HEK293 (cell line): Measurements from ENCODE around the gene KIF2C.
A peak's percentile ranks its signal among the peaks of the same experiment; 100 is the strongest.

ENCODE experiments used
- BCL11A ChIP-seq: fragments of 450-650 bp; formaldehyde crosslinking; IDR thresholded peaks from 2 replicates; pipeline ENCODE4 v1.5.1; 2016; ENCODE audit warnings: low read depth, missing biosample characterization, missing genetic modification characterization
- ELK4 ChIP-seq: IDR thresholded peaks from 2 replicates; pipeline ENCODE4 v1.6.1; 2011; ENCODE audit warnings: mild to moderate bottlenecking, low read depth, low read length, borderline replicate concordance
- GFI1B ChIP-seq: fragments of 450-650 bp; formaldehyde crosslinking; IDR thresholded peaks from 2 replicates; pipeline ENCODE4 v1.5.1; 2016; ENCODE audit warnings: missing biosample characterization, missing genetic modification characterization
- HOXA7 ChIP-seq: sonication (generic); formaldehyde crosslinking; IDR thresholded peaks from 2 replicates; pipeline ENCODE4 v1.8.1; 2022; ENCODE audit warnings: missing genetic modification reagents, borderline replicate concordance
- HOXD13 ChIP-seq: sonication (generic); formaldehyde crosslinking; IDR thresholded peaks from 2 replicates; pipeline ENCODE4 v1.8.0; 2022; ENCODE audit warnings: missing genetic modification reagents, borderline replicate concordance
- IKZF3 ChIP-seq: fragments of 450-650 bp; IDR thresholded peaks from 2 replicates; pipeline ENCODE4 v1.5.0; 2018; ENCODE audit warnings: missing biosample characterization, mild to moderate bottlenecking, missing genetic modification characterization, moderate library complexity
- KLF16 ChIP-seq: fragments of 450-650 bp; formaldehyde crosslinking; IDR thresholded peaks from 2 replicates; pipeline ENCODE4 v1.5.1; 2017; ENCODE audit warnings: missing biosample characterization, missing genetic modification characterization
- OSR2 ChIP-seq: fragments of 450-650 bp; formaldehyde crosslinking; IDR thresholded peaks from 2 replicates; pipeline ENCODE4 v1.5.1; 2016; ENCODE audit warnings: missing biosample characterization, missing genetic modification characterization
- PRDM1 ChIP-seq: fragments of 450-650 bp; formaldehyde crosslinking; IDR thresholded peaks from 2 replicates; pipeline ENCODE4; 2016; ENCODE audit warnings: missing biosample characterization, missing genetic modification characterization
- TCF7L2 ChIP-seq: IDR thresholded peaks from 2 replicates; pipeline ENCODE4 v1.6.1; 2011; ENCODE audit warnings: low read depth, mild to moderate bottlenecking, inconsistent platforms, low read length, moderate library complexity, borderline replicate concordance
- ZBTB11 ChIP-seq: fragments of 450-650 bp; formaldehyde crosslinking; conservative IDR thresholded peaks from 2 replicates; pipeline ENCODE4 v1.5.1; 2016; ENCODE audit warnings: low read depth, missing biosample characterization, missing genetic modification characterization
- ZNF132 ChIP-seq: fragments of 450-650 bp; formaldehyde crosslinking; IDR thresholded peaks from 2 replicates; pipeline ENCODE4 v1.5.1; 2017; ENCODE audit warnings: missing biosample characterization, missing genetic modification characterization, borderline replicate concordance
- ZNF138 ChIP-seq: fragments of 450-650 bp; formaldehyde crosslinking; IDR thresholded peaks from 2 replicates; pipeline ENCODE4 v1.5.1; 2016; ENCODE audit warnings: missing biosample characterization, missing genetic modification characterization, borderline replicate concordance
- ZNF19 ChIP-seq: fragments of 450-650 bp; formaldehyde crosslinking; IDR thresholded peaks from 2 replicates; pipeline ENCODE4; 2016; ENCODE audit warnings: missing biosample characterization, missing genetic modification characterization, low read depth
- ZNF2 ChIP-seq: fragments of 450-650 bp; formaldehyde crosslinking; IDR thresholded peaks from 2 replicates; pipeline ENCODE4 v1.5.1; 2016; ENCODE audit warnings: missing biosample characterization, missing genetic modification characterization
- ZNF26 ChIP-seq: fragments of 450-650 bp; formaldehyde crosslinking; IDR thresholded peaks from 2 replicates; pipeline ENCODE4 v1.5.1; 2016; ENCODE audit warnings: missing biosample characterization, missing genetic modification characterization
- ZNF292 ChIP-seq: fragments of 450-650 bp; formaldehyde crosslinking; IDR thresholded peaks from 2 replicates; pipeline ENCODE4 v1.5.1; 2016; ENCODE audit warnings: low read depth, missing biosample characterization, missing genetic modification characterization, borderline replicate concordance
- ZNF341 ChIP-seq: fragments of 450-650 bp; formaldehyde crosslinking; IDR thresholded peaks from 2 replicates; pipeline ENCODE4; 2016; ENCODE audit warnings: low read depth, missing biosample characterization, missing genetic modification characterization
- ZNF391 ChIP-seq: fragments of 450-650 bp; formaldehyde crosslinking; IDR thresholded peaks from 2 replicates; pipeline ENCODE4 v1.5.1; 2016; ENCODE audit warnings: low read depth, missing biosample characterization, missing genetic modification characterization, borderline replicate concordance
- ZNF488 ChIP-seq: fragments of 450-650 bp; formaldehyde crosslinking; IDR thresholded peaks from 2 replicates; pipeline ENCODE4 v1.5.1; 2016; ENCODE audit warnings: missing biosample characterization, missing genetic modification characterization
- ZNF558 ChIP-seq: fragments of 450-650 bp; formaldehyde crosslinking; IDR thresholded peaks from 2 replicates; pipeline ENCODE4 v1.5.1; 2016; ENCODE audit warnings: missing biosample characterization, missing genetic modification characterization
- ZNF585B ChIP-seq: fragments of 450-650 bp; formaldehyde crosslinking; IDR thresholded peaks from 2 replicates; pipeline ENCODE4 v1.5.1; 2016; ENCODE audit warnings: missing biosample characterization, missing genetic modification characterization
- ZNF600 ChIP-seq: fragments of 450-650 bp; formaldehyde crosslinking; IDR thresholded peaks from 2 replicates; pipeline ENCODE4 v1.5.1; 2016; ENCODE audit warnings: missing biosample characterization, missing genetic modification characterization
- ZNF626 ChIP-seq: fragments of 450-650 bp; sonication (Bioruptor Pico); formaldehyde crosslinking; IDR thresholded peaks from 2 replicates; pipeline ENCODE4 v1.5.1; 2018; ENCODE audit warnings: missing biosample characterization, missing genetic modification characterization, inconsistent platforms
- ZNF645 ChIP-seq: fragments of 450-650 bp; formaldehyde crosslinking; IDR thresholded peaks from 2 replicates; pipeline ENCODE4; 2016; ENCODE audit warnings: missing biosample characterization, missing genetic modification characterization
- ZNF670 ChIP-seq: fragments of 450-650 bp; formaldehyde crosslinking; IDR thresholded peaks from 2 replicates; pipeline ENCODE4 v1.5.1; 2016; ENCODE audit warnings: missing biosample characterization, missing genetic modification characterization, low read depth
- ZNF692 ChIP-seq: fragments of 450-650 bp; formaldehyde crosslinking; IDR thresholded peaks from 2 replicates; pipeline ENCODE4 v1.5.1; 2016; ENCODE audit warnings: missing biosample characterization, missing genetic modification characterization
- ZNF791 ChIP-seq: fragments of 450-650 bp; formaldehyde crosslinking; IDR thresholded peaks from 2 replicates; pipeline ENCODE4 v1.5.1; 2016; ENCODE audit warnings: missing biosample characterization, missing genetic modification characterization
- ZNF830 ChIP-seq: fragments of 450-650 bp; IDR thresholded peaks from 2 replicates; pipeline ENCODE4 v1.5.0; 2018; ENCODE audit warnings: missing biosample characterization, missing genetic modification characterization, low read depth, mild to moderate bottlenecking, moderate library complexity
- ZNF843 ChIP-seq: fragments of 450-650 bp; formaldehyde crosslinking; IDR thresholded peaks from 2 replicates; pipeline ENCODE4 v1.5.1; 2016; ENCODE audit warnings: missing biosample characterization, missing genetic modification characterization

KIF2C gene

GRCh38 chr1:44739307-44740178 lies at the start of gene KIF2C (continued):
- TF ChIP-seq ZNF830 (tag by site-specific recombination), result no peak
- no peak for TF ChIP-seq TCF7L2
- TF ChIP-seq ZNF391 (tag by site-specific recombination), result no peak
- TF ChIP-seq KLF16 (tag by site-specific recombination), result peak; percentile 80; the same call in 1 of the 2 replicates
- no peak for TF ChIP-seq ZNF558 (tag by site-specific recombination)
- TF ChIP-seq ZNF26 (tag by site-specific recombination), result no peak
- TF ChIP-seq PRDM1 (tag by site-specific recombination), result peak; percentile 95
- no peak for TF ChIP-seq ZNF670 (tag by site-specific recombination)
- TF ChIP-seq OSR2 (tag by site-specific recombination), result no peak
- no peak for TF ChIP-seq ZNF791 (tag by site-specific recombination)
- TF ChIP-seq ZNF341 (tag by site-specific recombination), result no peak; the same call in 1 of the 2 replicates
- no peak for TF ChIP-seq ZNF645 (tag by site-specific recombination)
- no peak for TF ChIP-seq ZNF488
- TF ChIP-seq ZNF19 (tag by site-specific recombination), result no peak
- TF ChIP-seq HOXA7 (CRISPR knock-in tag), result no peak
- no peak for TF ChIP-seq ZNF585B (tag by site-specific recombination)
- TF ChIP-seq ZNF626, result no peak
- TF ChIP-seq IKZF3 (tag by site-specific recombination), result peak; percentile 88
- TF ChIP-seq BCL11A (tag by site-specific recombination), result no peak
- TF ChIP-seq ZNF843 (tag by site-specific recombination), result peak; percentile 47; the same call in 1 of the 2 replicates
- TF ChIP-seq ZNF692, result 0 out of 2 replicates have a peak, but pooled peaks have one; percentile 43
- no peak for TF ChIP-seq ZNF138 (tag by site-specific recombination)
- peak; percentile 12 for TF ChIP-seq ZBTB11 (tag by site-specific recombination)
- TF ChIP-seq GFI1B (tag by site-specific recombination), result no peak
- TF ChIP-seq ELK4, result peak; percentile 27; the same call in 1 of the 2 replicates
- no peak for TF ChIP-seq ZNF2 (tag by site-specific recombination)
- no peak for TF ChIP-seq ZNF292 (tag by site-specific recombination)
- no peak for TF ChIP-seq ZNF132
- no peak; the same call in none of the 2 replicates for TF ChIP-seq ZNF600
- no peak for TF ChIP-seq HOXD13 (CRISPR knock-in tag)
